Measurements from ENCODE around the gene HIPK2. TPM values are rescaled to one million over a fixed set of nuclear protein-coding genes. Genes with fewer than 3 reads are reported as not detected.

HIPK2 gene
- polyA plus RNA-seq, 2 of the 4 experiments (the other 2 are of a cell fraction): 11.3 to 12.1 TPM

GRCh38 chr7:139655305-139655704 lies 122.5 kb downstream of the HIPK2 start:
- ATAC-seq (no peak), DNase-seq (ENCODE audit: low read depth in 1 of 2, low spot score in 1 of 2) (no peak), FAIRE-seq (no peak)
- TF ChIP-seq HOXB5 (CRISPR knock-in tag; IDR thresholded peaks at IDR 0.05) (no peak), MAFK (IDR thresholded peaks at IDR 0.05; ENCODE audit: partially characterized antibody) (no peak), CHD4 (IDR thresholded peaks at IDR 0.05; ENCODE audit: borderline replicate concordance) (no peak), ZC3H11A (IDR thresholded peaks at IDR 0.05) (no peak), JUNB (IDR thresholded peaks at IDR 0.05) (no peak), CHD2 (IDR thresholded peaks at IDR 0.05; ENCODE audit: low read length, partially characterized antibody) (no peak), CTCF (IDR thresholded peaks at IDR 0.05) (no peak), CEBPB (IDR thresholded peaks at IDR 0.05) (no peak), CBX8 (IDR thresholded peaks at IDR 0.05) (no peak), TFCP2L1 (CRISPR knock-in tag; IDR thresholded peaks at IDR 0.05) (no peak), NPAS2 (CRISPR knock-in tag; IDR thresholded peaks at IDR 0.05; ENCODE audit: borderline replicate concordance) (no peak), POLR2A (IDR thresholded peaks at IDR 0.05; ENCODE audit: low read length) (no peak), USF2 (IDR thresholded peaks at IDR 0.05) (no peak), MYC (IDR thresholded peaks at IDR 0.05; ENCODE audit: borderline replicate concordance, low read length) (no peak), HDAC2 (IDR thresholded peaks at IDR 0.05) (no peak), ZFP36 (IDR thresholded peaks at IDR 0.05; ENCODE audit: borderline replicate concordance, partially characterized antibody) (no peak)
- H3K9me3 ChIP-seq: no peaks in the 10 kb centered on the region
- POLR2A ChIA-PET: no interaction called here
- 90% methylated on average over 8 of the region's 8 CpGs for WGBS (ENCODE audit: missing lambda C conversion rate)
- H3K4me2 ChIP-seq: no peak overlapping the region
- CTCF ChIA-PET: interaction anchor here (0.8 to 5.8 kb wide), 4 partner anchors 9 to 348 kb away, joined by 3 to 37 read pairs (median 12); no protein-coding TSS in a partner anchor
- H3K4me1 ChIP-seq: peaks cover 36% of the 10 kb centered on the region
- no peak overlapping the region for H3K4me3 ChIP-seq
- no peak overlapping the region; a peak in 1 of 6 replicates for H3K27ac ChIP-seq

DNA sequence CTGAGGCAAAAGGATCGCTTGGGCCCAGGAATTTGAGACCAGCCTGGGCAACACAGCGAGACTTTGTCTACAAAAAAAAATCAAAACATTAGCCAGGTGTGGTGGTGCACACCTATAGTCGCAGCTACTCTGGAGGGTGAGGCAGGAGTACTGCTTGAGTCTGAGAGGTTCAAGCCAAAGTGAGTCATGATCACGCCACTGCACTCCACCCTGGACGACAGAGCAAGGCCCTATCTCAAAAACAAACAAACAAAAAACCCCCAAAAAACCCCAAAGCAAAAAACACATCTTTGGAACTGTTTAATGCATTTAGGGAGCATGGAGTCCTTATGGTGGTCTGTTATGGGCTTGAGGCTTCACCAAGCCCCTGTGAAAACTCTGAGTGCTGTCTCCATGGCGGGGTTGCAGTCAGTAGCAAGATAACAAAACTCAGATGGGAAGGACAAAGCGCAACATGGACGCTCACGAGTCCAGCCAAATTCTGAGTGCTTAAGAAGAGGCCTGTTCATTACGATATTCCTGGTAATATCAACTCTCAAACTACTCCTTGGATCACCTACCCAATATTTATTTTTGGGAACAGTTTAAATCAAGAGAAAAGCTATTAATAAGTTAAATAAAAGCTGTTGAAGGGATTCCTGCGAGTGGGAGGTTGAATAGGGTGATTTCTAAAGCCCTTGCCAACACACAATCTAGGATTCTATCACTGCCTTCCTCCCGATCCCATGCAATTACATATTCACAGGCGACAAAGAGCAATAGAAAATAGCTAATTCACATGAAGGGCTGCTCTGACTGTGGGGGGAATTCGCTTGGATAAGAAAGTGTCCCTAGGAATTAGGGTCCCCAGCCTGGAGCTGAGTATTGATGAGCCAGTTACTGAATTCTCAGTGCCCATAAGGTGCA lies 123.3 kb downstream of the HIPK2 start:
- Histone ChIP-seq H3K4me1 (peaks cover 34% of the 10 kb centered on the region), H3K4me3 (no peak overlapping the region), H3K27ac (no peak overlapping the region; a peak in 1 of 6 replicates), H3K4me2 (no peak overlapping the region), H3K9me3 (no peaks in the 10 kb centered on the region)
- FAIRE-seq (no peak), ATAC-seq (no peak), DNase-seq (ENCODE audit: low read depth in 1 of 2, low spot score in 1 of 2) (no peak)
- CTCF ChIA-PET: interaction anchor here (0.6 to 5.8 kb wide), 5 partner anchors 8 to 349 kb away, joined by 3 to 37 read pairs (median 3); no protein-coding TSS in a partner anchor
- 70% methylated on average over 14 of the region's 14 CpGs for WGBS (ENCODE audit: missing lambda C conversion rate)
- TF ChIP-seq, protein P1, sequence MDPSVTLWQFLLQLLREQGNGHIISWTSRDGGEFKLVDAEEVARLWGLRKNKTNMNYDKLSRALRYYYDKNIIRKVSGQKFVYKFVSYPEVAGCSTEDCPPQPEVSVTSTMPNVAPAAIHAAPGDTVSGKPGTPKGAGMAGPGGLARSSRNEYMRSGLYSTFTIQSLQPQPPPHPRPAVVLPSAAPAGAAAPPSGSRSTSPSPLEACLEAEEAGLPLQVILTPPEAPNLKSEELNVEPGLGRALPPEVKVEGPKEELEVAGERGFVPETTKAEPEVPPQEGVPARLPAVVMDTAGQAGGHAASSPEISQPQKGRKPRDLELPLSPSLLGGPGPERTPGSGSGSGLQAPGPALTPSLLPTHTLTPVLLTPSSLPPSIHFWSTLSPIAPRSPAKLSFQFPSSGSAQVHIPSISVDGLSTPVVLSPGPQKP (IDR thresholded peaks at IDR 0.05; ENCODE audit: low read depth, low read length): no peak
- no peak for TF ChIP-seq ESRRA (IDR thresholded peaks at IDR 0.05; ENCODE audit: borderline replicate concordance, low read length)
- no peak for TF ChIP-seq FOXS1 (CRISPR knock-in tag; IDR thresholded peaks at IDR 0.05)
- no peak for TF ChIP-seq MAFK (IDR thresholded peaks at IDR 0.05; ENCODE audit: partially characterized antibody)
- TF ChIP-seq FOSB (CRISPR knock-in tag; IDR thresholded peaks at IDR 0.05): no peak
- no peak for TF ChIP-seq RAD21 (conservative IDR thresholded peaks at IDR 0.05 in 1 of 2, IDR thresholded peaks at IDR 0.05 in 1 of 2)
- no peak for TF ChIP-seq MYC (IDR thresholded peaks at IDR 0.05; ENCODE audit: borderline replicate concordance, low read length)
- TF ChIP-seq HMGXB4 (CRISPR knock-in tag; IDR thresholded peaks at IDR 0.05; ENCODE audit: borderline replicate concordance): no peak
- no peak for TF ChIP-seq HDAC2 (IDR thresholded peaks at IDR 0.05)
- TF ChIP-seq KDM5A (IDR thresholded peaks at IDR 0.05): no peak
- no peak for TF ChIP-seq USF2 (IDR thresholded peaks at IDR 0.05)
- TF ChIP-seq, protein P2, sequence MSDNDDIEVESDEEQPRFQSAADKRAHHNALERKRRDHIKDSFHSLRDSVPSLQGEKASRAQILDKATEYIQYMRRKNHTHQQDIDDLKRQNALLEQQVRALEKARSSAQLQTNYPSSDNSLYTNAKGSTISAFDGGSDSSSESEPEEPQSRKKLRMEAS (IDR thresholded peaks at IDR 0.05): no peak
- no peak for TF ChIP-seq SMC3 (IDR thresholded peaks at IDR 0.05)
- TF ChIP-seq TFCP2L1 (CRISPR knock-in tag; IDR thresholded peaks at IDR 0.05): no peak
- POLR2A ChIA-PET: no interaction called here

Measured in A549 (cell line).